HL-60/S4 (cell line): ENCODE data around the gene SCG2.

Experiments
- in situ Hi-C: fragments of 300-500 bp; cut with MboI; formaldehyde crosslinking; loops from 2 replicates; pipeline ENCODE4 v1.14.3; 2022; ENCODE audit warnings: low sequenced_read_pairs

Gene SCG2

DNA sequence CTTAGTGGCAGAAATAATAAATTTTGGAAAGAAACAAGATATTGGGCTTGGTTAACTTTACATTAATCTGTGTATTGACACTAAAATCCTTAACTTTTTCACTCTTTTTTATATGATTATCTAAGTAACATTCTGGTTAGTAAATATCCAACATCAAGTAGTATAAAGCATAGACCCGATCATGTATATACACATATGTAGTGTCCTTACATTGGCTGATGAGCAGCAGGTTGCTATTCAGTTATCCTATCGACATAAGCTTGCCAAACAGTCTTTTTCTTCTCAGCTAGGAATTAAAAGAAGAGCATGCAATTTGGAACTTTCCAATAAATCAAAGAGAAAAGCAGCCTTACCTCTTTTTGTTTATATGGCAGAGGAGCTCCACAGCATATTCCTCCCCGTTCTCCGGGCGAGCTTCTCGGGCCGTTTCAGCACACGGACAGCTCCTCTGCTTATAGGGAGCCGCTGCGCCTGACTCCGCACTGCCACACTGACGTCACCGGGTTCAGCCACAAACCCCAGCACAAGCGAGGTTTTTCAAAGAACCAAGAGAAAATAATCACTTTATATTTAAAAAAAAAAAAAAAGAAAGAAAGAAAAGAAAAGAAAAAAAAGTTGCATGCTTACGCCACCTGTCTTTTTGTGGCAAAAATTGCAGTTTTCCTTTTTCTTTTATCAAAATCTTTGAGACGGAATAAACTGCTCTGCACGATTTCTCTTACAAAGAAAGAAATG, at the start of gene SCG2:
SCG2 (minus strand) TSS at position 430 of the 735 bp plus-strand sequence. CDS start 3,079 bp downstream, outside the sequence.
- in situ Hi-C loops = no loop called here

DNA sequence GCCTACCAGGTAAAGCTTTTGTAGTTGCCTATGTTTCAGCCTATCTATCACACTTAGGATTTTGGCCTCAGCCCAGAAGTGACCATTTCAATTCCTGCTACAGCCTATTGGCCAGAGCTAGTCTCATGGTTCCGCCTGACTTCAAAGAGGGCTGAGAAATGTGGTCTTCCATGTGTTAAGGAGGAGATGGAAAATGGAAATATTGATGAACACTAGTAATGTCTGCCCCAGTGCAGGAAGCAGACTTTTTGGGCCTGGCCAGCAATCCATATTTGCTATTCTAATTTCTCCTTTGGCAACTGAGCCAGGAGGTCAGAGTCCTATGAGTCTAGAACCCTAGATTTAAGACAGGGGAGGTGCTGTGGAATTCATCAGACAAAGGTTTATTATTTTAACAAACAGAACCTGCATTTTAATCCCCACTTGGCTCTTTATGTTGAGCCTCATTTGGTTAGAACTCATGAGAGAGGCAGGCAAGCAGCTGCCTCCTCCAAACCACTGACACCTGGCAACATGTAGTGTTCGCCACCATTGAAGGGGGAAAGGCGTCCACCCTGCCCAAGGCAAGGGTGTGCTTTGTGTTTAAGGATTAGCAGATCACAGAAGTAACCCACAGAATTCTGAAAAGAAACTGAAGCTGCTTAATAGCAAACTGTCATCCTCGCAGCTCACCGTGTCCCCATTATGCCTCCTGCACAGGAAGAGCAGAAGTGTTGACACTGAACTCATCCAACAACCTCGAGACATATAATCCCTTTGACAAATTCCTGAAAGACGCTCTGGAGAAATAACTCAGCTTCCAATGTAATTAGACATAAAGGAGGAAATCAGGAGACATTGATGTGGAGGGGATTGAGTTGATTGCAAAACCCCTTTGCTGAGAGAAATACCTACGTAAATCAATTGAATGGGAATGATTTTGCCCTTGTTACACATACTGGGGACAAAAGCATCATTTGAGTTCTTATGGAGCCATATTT, 47.7 kb upstream of the SCG2 start:
- in situ Hi-C loops = no loop called here

GRCh38 chr2:223648755-223649154, 46.6 kb upstream of the SCG2 start:
- in situ Hi-C loops = no loop called here

DNA sequence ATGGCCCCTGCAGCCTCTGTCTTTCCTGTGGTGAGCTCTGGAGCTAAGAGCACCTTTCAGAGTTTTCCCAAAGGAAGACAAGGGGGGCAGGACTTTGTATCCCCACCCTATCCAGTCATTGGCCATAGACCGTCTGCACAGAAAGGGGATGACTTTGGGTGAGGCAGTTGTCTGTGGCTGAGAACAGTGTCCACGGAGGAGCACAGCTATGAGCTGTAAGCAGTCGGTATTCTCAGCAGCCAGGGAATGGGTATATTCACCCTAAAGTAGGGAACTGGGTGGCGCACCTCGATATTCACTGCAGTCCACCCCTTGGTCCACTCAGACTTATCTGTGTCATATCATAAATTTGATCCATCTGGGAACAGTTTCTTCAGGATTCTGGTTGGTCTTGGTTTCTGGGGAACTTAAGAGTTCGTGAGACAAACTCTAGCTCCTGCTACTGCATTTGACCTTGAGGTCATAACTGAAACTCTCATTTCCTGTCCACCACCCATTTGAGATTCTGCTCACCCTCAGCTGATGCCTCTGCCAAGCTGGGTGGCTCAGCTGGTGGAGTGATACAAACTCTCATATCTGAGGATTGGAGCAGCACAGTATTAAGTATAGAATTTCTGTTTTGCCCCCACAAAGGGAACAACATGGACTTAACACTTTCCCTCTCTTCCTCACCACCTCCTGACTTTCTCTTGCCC, 45.2 kb upstream of the SCG2 start:
- in situ Hi-C loops = no loop called here

DNA sequence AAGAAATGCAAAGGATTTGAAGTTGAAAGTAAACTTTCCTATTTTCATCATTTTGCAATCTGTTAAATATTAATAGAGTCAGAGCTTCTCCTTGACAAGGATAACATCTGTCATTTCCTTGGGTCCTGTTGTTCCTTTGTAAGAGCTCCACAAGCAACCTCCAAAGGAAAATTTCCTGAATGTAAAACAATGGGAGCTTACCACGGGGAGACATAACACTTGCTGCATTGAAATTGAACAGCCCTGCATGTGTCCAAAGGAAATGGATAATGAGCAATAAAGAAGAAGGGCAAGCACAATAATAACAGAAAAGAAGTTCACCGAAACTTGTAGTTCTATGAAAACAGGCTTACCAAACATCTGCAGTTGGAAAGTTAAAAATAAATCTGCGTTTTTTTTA, 42.0 kb upstream of the SCG2 start:
- in situ Hi-C loops = no loop called here

- in situ Hi-C loops = no loop called here
Measured at GRCh38 chr2:223643309-223643708, 41.1 kb upstream of the SCG2 start.

- in situ Hi-C loops = no loop called here
Measured at GRCh38 chr2:223642506-223642905, 40.3 kb upstream of the SCG2 start.

DNA sequence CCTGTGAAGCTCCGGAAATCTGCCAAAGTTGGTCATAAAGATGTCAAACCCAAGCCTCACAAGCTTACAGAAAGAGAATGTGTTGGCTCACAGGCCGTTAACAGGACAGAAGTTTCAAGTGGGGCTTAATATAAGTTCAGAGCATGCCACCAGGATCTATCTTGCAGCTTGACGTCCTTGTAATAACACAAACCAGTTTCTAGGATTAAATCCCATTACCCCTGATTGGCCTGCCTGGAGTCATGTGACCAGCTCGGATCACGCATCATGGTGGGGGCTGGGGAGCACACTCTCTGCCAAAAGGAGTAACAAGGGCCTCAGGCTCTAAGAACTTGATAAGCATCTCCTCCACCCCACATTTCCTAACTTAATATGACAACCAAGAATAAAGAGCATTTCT, 38.9 kb upstream of the SCG2 start:
- in situ Hi-C loops = no loop called here

- in situ Hi-C loops = no loop called here
Measured at GRCh38 chr2:223635080-223635479, 32.9 kb upstream of the SCG2 start.

DNA sequence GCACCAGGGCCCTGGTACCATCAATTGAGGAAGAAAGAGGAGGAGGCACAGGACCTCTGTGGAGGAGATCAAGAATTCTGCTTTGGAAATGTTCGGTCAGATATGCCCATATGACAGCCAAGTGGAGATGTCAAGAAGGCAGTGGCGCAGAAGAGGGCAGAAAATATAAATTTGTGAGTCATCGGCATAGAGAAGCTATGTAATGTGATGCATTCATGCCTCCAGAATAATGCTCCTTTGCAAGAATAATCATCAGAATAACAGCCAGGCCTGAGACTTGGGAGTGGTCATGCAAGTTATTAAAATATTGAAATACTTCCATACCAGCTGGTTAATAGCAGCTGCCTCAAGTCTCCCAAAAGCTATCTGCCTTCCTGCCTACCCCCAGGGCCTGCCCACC, 32.1 kb upstream of the SCG2 start:
- in situ Hi-C loops = no loop called here

- in situ Hi-C loops = no loop called here
Measured at GRCh38 chr2:223633656-223634055, 31.5 kb upstream of the SCG2 start.

DNA sequence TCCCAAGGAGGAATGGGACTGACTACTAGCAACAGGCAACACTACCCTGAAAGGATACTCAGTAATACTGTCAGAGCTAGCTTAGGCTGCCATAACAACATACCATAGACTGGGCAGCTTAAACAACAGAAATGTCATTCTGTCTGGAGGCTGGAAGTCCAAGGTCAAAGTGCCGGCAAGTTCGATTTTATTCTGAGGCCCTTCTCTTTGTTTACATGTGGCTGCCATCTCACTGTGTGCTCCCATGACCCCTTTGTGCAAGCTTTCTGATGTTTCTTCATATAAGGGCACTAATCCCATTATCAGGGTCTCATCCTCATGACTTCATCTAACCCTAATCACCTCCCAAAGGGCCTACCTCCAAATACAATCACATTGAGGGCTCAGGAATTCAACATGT, 30.7 kb upstream of the SCG2 start:
- in situ Hi-C loops = no loop called here

GRCh38 chr2:223626716-223627115, 24.6 kb upstream of the SCG2 start:
- in situ Hi-C loops = no loop called here

DNA sequence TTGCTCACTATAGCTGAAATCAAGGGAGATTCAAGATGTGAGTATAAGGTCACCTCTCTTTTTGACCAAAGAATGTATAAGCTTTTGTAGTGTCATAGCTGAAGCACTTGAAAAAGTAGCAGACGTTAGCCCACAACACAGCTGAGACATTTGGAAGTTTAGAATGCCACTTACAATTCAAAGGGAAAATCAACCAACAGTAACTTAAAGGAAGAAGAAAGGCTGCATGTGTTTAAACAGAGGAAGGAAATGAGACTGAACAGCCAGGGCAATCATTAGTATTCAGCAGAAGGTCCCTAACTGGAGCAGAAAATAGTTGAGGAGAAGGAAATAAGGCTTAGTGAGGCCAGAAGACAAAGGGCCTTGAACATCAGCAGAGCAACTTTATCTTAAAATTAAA, 23.5 kb upstream of the SCG2 start:
- in situ Hi-C loops = no loop called here

DNA sequence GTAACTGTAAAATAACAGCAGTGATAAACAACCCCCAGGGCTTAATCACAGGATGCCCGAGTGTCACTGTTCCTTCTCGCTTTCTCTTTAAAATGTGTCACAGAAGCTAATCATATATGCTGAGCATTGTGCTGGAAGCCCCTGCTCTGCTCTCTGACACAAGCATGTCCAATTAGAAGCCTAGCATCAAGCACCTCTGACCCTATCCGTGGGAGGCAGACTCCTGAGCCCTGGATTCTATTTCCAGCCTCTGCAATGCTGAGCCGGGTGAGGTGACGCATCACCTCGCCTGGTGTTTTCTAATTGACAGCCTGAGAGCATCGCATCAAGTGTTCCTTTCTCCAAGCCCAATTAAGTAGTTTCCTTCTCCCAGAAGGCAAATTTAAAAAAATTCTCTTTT, 19.7 kb upstream of the SCG2 start:
- in situ Hi-C loops = no loop called here

DNA sequence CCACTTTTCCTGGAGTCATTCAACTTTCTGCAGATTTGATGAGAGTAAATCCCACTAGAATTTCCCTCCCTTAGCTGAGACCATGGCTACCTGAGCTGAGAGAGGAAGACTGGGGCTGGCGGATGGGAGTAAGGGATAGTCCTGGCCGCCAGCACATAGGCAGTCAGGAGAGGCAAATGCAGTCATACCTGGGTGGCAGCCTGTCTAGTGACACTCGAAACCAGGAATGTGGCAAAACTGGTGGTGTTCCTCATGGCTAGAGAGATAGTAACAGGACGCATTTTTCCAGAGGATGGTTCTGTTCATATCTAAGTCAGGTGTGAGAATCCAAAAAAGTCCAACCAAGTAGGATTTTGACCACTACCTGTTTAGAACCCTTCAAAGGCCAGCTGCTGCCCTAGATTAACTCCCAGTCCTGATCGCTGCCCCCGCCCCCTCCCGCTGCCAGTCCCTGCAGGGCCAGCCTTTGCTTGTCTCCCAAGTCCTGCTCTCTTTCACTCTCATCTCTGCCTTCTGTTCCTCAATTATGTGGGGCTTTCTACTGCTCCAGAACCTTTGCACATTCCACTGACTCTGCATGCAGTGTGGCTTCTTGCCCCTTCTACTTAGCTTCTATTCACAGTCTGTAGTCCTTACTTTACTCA, 17.4 kb upstream of the SCG2 start:
- in situ Hi-C loops = no loop called here

GRCh38 chr2:223618172-223619035, 16.2 kb upstream of the SCG2 start:
- in situ Hi-C loops = no loop called here

GRCh38 chr2:223614534-223614933, 12.4 kb upstream of the SCG2 start:
- in situ Hi-C loops = no loop called here

- in situ Hi-C loops = no loop called here
Measured at GRCh38 chr2:223613017-223613950, 11.1 kb upstream of the SCG2 start.
